ENCODE data around the gene NME1. TPM values are rescaled to one million over a fixed set of nuclear protein-coding genes. Genes with fewer than 3 reads are reported as not detected.
"Not testable (repeated sequence)": the region's sequence is repeated elsewhere in the genome, so short reads cannot be mapped to it uniquely, and the experiment has no call there.

Gene NME1
- total RNA-seq, result 51.9 TPM

DNA sequence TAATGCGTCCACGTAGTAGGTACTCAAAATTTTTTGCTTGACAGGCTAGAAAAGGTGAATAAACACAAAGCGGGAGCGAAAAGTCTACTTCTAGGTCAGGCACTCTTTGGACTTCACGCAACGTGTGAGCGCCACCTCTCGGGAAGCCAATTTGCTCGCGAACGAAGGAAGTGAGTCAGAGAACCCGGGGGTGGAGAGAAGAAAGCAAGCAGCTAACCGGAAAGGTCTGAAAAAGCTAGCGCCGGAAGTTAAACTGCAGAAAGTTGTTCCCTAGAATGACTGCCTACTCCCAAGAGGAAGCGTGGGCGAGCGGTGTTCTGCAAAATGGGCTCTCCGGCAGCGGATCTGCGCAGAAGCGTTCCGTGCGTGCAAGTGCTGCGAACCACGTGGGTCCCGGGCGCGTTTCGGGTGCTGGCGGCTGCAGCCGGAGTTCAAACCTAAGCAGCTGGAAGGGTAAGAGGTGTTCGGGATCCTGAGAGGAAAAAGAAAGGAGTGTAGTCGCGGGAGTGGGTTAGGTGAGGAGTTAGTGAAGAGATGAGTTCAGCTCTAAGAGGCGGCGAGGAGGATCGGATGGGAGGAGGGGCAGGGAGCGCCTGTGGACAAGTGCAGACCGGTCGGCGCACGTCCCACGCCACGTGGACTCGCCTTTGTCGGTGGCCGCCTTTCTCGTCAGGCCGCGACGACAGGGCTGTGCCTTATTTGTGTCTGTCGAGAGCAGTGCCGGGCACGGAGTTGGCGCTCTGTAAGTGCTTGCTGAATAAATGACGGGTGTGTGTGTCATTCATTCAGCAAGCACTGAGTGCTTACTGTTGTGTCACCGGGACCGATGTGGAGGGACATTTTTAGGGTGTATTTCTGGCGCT, at the start of gene NME1:
TSS of gene NME1 (plus strand) at position 350 of the 863 bp plus-strand sequence. CDS start 2,096 bp downstream, outside the sequence.
- DNase-seq (ENCODE audit: low spot score) (peak; percentile 97), ATAC-seq (peak; percentile 92)

DNA sequence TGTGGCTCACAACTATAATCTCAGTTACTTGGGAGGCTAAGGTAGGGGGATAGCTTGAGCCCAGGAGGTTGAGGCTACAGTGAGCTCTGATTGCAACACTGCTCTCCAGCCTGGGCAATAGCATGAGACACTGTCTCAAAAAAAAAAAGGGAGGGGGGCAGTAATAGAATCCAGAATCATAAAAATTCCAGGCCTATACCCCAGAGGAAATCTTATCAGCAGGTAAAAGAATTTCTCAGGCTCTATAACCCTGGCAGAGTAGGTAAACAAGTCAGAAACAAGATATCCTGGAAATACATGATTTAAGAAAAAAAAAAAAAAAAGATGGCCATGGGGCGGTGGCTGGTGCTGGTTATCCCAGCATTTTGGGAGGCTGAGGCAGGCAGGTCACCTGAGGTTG, 45.6 kb upstream of the NME1 start:
- ATAC-seq, result no peak
- DNase-seq (ENCODE audit: low spot score), result no peak

DNA sequence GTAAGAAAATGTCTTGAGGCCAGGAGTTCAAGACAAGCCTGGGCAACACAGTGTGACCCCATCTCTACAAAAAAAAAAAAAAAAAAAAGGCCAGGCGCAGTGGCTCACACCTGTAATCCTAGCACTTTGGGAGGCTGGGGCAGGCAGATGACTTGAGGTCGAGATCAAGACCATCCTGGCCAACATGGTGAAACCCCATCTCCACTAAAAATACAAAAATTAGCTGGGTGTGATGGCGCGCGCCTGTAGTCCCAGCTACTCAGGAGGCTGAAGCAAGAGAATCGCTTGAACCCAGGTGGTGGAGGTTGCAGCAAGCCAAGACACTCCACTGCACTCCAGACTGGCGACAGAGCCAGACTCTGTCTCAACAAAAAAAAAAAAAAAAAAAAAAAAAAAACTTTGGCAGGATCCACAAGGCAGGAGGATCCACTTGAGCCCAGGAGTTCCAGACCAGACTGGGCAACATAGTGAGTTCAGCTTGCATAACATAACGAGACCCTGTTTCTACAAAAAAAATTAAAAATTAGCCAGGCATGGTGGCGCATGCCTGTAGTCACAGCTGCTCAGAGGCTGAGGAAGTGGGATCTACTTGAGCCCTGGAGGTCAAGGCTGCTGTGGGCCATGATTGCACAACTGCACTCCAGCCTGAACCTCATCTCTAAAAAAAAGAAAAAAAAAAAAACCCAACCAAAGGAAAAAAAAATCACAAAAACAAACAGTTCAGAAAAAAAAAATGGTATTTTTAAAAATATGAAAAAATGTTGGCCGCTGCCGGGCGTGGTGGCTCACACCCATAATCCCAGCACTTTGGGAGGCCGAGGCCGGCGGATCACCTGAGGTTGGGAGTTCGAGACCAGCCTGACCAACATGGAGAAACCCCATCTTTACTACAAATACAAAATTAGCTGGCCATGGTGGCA, 40.8 kb upstream of the NME1 start:
- ATAC-seq (peak; percentile 88), DNase-seq (ENCODE audit: low spot score) (peak; percentile 85)

DNA sequence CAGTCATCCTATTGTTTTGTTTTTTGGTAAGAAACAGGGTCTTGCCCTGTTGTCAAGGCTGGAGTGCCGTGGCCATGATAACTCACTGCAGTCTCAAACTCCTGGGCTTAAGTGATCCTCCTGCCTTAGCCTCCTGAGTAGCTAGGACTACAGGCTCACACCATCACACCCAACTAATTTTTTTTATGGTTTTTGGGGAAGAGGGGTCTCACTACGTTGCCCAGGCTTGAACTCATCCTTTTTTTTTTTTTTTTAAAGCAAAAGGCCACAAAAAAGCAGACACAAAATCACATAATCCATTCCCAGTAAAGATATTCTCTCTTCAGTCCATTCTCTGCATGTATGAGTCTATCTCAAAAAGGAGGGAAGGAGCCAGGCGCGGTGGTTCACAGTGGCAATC, 38.2 kb upstream of the NME1 start:
- DNase-seq (ENCODE audit: low spot score) (no peak), ATAC-seq (no peak)

DNA sequence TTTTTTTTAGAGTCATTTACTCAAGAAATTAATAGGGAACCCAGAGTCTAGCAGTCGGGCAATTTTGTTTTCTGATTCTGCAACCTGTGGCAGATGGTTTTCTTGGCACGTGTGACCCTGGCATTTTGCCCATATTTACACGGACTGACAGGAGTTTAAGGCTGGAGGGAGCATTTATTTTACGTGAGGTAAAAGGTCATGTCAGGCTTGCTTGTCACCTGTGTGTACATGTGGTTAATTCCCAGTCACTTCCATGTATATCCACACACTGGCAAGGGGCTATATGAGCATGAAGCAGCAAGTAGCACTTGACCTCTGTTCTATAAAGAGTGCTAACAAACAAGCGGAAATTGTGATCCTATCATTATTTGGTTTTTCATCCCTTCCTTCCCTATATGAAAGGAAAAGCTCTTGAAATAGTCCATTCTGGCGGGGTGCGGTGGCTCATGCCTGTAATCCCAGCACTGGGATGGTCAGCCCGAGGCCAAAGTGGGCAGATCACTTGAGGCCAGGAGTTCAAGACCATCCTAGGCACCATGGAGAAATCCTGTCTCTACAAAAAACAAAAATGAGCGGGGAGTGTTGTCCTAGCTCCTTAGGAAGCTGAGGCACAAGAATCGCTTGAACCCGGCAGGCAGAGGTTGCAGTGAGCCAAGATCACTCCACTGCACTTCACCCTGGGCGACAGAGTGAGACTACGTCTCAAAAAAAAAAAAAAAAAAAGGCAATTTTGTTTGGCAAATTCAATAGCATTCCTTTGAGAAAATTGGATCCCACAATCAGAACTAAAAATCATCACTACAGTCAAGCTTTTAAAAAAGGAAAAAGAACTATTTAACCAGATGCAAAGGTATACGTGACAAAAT, 34.8 kb upstream of the NME1 start:
- DNase-seq (ENCODE audit: low spot score) (peak; percentile 94), ATAC-seq (peak; percentile 32)

- ATAC-seq, result peak; percentile 24
- no peak for DNase-seq (ENCODE audit: low spot score)
Observed at GRCh38 chr17:51119415-51120356, 33.7 kb upstream of the NME1 start.

GRCh38 chr17:51120357-51120738, 33.0 kb upstream of the NME1 start:
- ATAC-seq, result peak; percentile 32
- DNase-seq (ENCODE audit: low spot score), result no peak

GRCh38 chr17:51120739-51121619, 32.4 kb upstream of the NME1 start, which contains the start of gene SPAG9:
Gene SPAG9, minus strand, starts transcription at chr17:51120868. Its CDS starts 212 bp downstream, at chr17:51120656.
- peak; percentile 95 for DNase-seq (ENCODE audit: low spot score)
- ATAC-seq, result peak; percentile 81

- DNase-seq (ENCODE audit: low spot score) (peak; percentile 93), ATAC-seq (peak; percentile 65)
Observed at GRCh38 chr17:51121620-51122472, 31.5 kb upstream of the NME1 start.

GRCh38 chr17:51122473-51123115, 30.8 kb upstream of the NME1 start:
- not testable (repeated sequence) for ATAC-seq; DNase-seq (ENCODE audit: low spot score)

- ATAC-seq, result no peak
- no peak for DNase-seq (ENCODE audit: low spot score)
Observed at GRCh38 chr17:51124640-51125503, 28.5 kb upstream of the NME1 start.

- DNase-seq (ENCODE audit: low spot score), result no peak
- no peak for ATAC-seq
Observed at GRCh38 chr17:51128076-51128475, 25.3 kb upstream of the NME1 start.

DNA sequence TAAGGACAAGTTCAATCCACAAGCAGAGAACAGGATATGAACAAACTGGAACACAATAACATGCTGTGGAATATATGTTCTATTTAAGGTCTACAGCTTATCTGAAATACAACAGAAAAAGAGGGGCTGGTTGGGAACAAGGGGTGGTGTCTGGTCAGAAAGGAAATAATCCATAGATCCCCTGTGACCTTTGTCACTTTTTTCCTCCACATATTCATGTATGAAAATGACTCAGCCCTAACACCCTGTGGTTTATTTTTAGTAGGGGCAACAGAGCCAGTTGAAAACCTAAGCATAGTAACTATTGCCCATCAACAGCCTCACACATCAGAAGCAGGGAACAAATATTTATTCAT, 20.4 kb upstream of the NME1 start:
- no peak for DNase-seq (ENCODE audit: low spot score)

DNA sequence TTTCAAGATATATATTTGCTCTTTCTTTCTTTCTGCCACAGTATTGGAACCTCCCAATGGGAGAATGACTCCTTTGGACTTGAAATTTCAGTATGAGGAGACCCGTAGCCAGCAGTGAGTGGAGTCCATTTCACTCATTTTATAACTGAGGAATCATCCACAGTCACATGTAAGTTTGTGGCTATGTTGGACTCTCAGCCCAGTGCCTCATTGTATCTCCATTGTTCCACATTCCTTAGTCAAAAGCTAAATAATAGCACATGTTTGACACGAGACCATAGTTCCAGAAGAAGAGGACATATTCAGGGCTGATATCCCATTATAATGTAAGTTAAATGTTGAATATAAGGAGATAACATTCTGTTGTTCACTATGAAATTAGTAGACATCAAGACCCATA, 20.0 kb upstream of the NME1 start:
- DNase-seq (ENCODE audit: low spot score), result no peak
- no peak for ATAC-seq

More for the DNA sequence above, 20.4 kb upstream of the NME1 start:
- peak; percentile 9 for ATAC-seq

GRCh38 chr17:51135956-51136355, 17.4 kb upstream of the NME1 start:
- no peak for ATAC-seq
- DNase-seq (ENCODE audit: low spot score), result no peak

GRCh38 chr17:51142597-51142996, 10.8 kb upstream of the NME1 start:
- DNase-seq (ENCODE audit: low spot score) (no peak), ATAC-seq (no peak)
